GM12864 (cell line): ENCODE results near the gene HAUS8.
"Not testable (repeated sequence)": the region's sequence is repeated elsewhere in the genome, so short reads cannot be mapped to it uniquely, and the experiment has no call there.

ENCODE experiments used
- DNase-seq: peaks from one replicate; pipeline ENCODE4 v3.0.0-alpha.2; 2011; ENCODE audit warnings: low read depth
- H3K4me3 ChIP-seq: 2 replicates; pipeline ENCODE4 v1.5.1; 2011; ENCODE audit warnings: mild to moderate bottlenecking, low read depth, low read length, control low read depth
- TF ChIP-seq, protein P1 (sequence below): IDR thresholded peaks from 2 replicates; pipeline ENCODE4 v1.5.1; 2011; ENCODE audit warnings: low read depth, mild to moderate bottlenecking, moderate library complexity, low read length, control low read depth, inconsistent platforms; ENCODE audit errors: missing control alignments

HAUS8 gene

GRCh38 chr19:17101686-17102628 is 26.7 kb upstream of the HAUS8 start:
- H3K4me3 ChIP-seq: peak overlapping the region; percentile 20; the same call in 1 of the 2 replicates
- TF ChIP-seq, protein P1, sequence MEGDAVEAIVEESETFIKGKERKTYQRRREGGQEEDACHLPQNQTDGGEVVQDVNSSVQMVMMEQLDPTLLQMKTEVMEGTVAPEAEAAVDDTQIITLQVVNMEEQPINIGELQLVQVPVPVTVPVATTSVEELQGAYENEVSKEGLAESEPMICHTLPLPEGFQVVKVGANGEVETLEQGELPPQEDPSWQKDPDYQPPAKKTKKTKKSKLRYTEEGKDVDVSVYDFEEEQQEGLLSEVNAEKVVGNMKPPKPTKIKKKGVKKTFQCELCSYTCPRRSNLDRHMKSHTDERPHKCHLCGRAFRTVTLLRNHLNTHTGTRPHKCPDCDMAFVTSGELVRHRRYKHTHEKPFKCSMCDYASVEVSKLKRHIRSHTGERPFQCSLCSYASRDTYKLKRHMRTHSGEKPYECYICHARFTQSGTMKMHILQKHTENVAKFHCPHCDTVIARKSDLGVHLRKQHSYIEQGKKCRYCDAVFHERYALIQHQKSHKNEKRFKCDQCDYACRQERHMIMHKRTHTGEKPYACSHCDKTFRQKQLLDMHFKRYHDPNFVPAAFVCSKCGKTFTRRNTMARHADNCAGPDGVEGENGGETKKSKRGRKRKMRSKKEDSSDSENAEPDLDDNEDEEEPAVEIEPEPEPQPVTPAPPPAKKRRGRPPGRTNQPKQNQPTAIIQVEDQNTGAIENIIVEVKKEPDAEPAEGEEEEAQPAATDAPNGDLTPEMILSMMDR: no peak
- peak; percentile 49 for DNase-seq

GRCh38 chr19:17098326-17098725 is 23.1 kb upstream of the HAUS8 start:
- H3K4me3 ChIP-seq: no peak overlapping the region
- DNase-seq: no peak
- TF ChIP-seq, protein P1: no peak

GRCh38 chr19:17097593-17098126 is 22.4 kb upstream of the HAUS8 start:
- no peak overlapping the region for H3K4me3 ChIP-seq
- no peak for DNase-seq
- TF ChIP-seq, protein P1: no peak

GRCh38 chr19:17095141-17095919 is 20.1 kb upstream of the HAUS8 start:
- no peak overlapping the region for H3K4me3 ChIP-seq
- DNase-seq: no peak
- TF ChIP-seq, protein P1: no peak

DNA sequence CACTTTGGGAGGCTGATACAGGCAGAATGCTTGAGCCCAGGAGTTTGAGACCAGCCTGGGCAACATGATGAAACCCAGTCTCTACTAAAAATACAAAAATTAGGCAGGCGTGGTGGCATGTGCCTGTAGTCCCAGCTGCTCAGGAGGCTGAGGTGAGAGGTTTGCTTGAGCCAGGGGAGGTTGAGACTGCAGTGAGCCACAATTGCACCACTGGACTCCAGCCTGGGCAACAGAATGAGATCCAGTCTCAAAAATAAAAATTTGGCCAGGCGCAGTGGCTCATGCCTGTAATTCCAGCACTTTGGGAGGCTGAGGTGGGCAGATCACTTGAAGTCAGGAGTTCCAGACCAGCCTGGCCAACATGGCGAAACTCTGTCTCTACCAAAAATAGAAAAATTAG is 19.4 kb upstream of the HAUS8 start:
- DNase-seq, H3K4me3 ChIP-seq: not testable (repeated sequence)

DNA sequence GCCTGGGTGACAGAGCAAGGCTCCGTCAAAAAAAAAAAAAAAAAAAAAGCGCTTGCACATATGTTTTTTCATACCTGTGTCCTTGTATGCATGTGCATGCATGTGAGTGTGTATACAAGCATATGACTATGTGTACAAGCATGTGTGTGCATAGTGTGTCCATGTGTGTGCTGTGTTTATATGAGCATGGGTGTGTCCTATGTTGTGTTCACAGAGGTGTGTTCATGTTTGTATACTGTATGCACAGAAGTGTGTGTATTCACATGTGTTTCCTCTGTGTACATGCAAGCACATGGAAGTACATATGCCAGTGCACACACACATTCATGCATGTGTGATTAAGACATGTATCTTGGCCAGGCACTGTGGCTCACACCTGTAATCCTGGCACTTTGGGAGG is 17.4 kb upstream of the HAUS8 start:
- TF ChIP-seq, protein P1: no peak
- no peak for DNase-seq
- no peak overlapping the region for H3K4me3 ChIP-seq

- TF ChIP-seq, protein P1: no peak
- DNase-seq: no peak
- no peak overlapping the region for H3K4me3 ChIP-seq
These were observed 16.6 kb upstream of the HAUS8 start for GRCh38 chr19:17091758-17092333.
